ENCODE data around the gene MT1A. TPM values are rescaled to one million over a fixed set of nuclear protein-coding genes. Genes with fewer than 3 reads are reported as not detected.

MT1A gene
- total and polyA plus RNA-seq, 2 of the 8 experiments (the other 6 are each of a cell fraction or from before 2014, with no cell fraction given), result not detected

GRCh38 chr16:56611281-56611833 is 27.1 kb upstream of the MT1A start:
- Histone ChIP-seq H3K4me3 (ENCODE audit: extremely low read depth in 1 of 4, insufficient read depth in 2 of 4, low read depth in 3 of 4, low read length in 4 of 4) (no peak overlapping the region), H2AK5ac (ENCODE audit: low read depth, low read length) (no peak overlapping the region), H3K27ac (ENCODE audit: low read depth, low read length) (no peak overlapping the region), H3K56ac (replicated peaks; ENCODE audit: insufficient read length, low read depth, low read length) (no peak overlapping the region), H3K27me3 (replicated peaks in 1 of 4; ENCODE audit: control insufficient read depth in 3 of 4, extremely low read depth in 1 of 4, insufficient read depth in 3 of 4, low read length in 3 of 4) (peaks cover 27 to 75% (median 67%) of the 10 kb centered on the region in 4 experiments), H3K14ac (ENCODE audit: insufficient read length) (no peak overlapping the region), H4K20me1 (replicated peaks in 1 of 2; ENCODE audit: control insufficient read depth in 1 of 2, insufficient read depth in 2 of 2, low read length in 2 of 2) (peaks cover 0 to 2% of the 10 kb centered on the region in 2 experiments), H4K91ac (replicated peaks; ENCODE audit: insufficient read length, low read length) (no peak overlapping the region), H3K4ac (replicated peaks; ENCODE audit: insufficient read length, low read depth, low read length) (no peak overlapping the region), H2BK15ac (ENCODE audit: low read length) (0 out of 2 replicates have a peak overlapping the region, but pooled peaks have one; percentile 9), H2BK20ac (ENCODE audit: low read length) (no peak overlapping the region), H3K9me3 (ENCODE audit: insufficient read depth in 2 of 2, low read depth in 1 of 2, low read length in 1 of 2) (no peaks in the 10 kb centered on the region), H3K79me1 (ENCODE audit: low read depth, low read length) (no peaks in the 10 kb centered on the region), H2BK120ac (replicated peaks; ENCODE audit: low read depth, low read length) (no peak overlapping the region), H3K4me1 (replicated peaks in 1 of 4; ENCODE audit: control insufficient read depth in 3 of 4, insufficient read depth in 4 of 4, low read length in 3 of 4) (peaks cover 7 to 21% (median 10%) of the 10 kb centered on the region in 4 experiments), H3K18ac (ENCODE audit: extremely low read depth, low read length) (no peak overlapping the region), H2BK5ac (ENCODE audit: low read depth, low read length) (no peak overlapping the region), H2AFZ (ENCODE audit: low read length) (no peak overlapping the region), H4K8ac (ENCODE audit: extremely low read depth, insufficient read depth, low read length) (peak overlapping the region; percentile 35; the same call in 1 of the 2 replicates), H3K4me2 (ENCODE audit: insufficient read depth in 1 of 2, low read depth in 2 of 2, low read length in 2 of 2) (no peak overlapping the region; a peak in 1 of 4 replicates), H3K9ac (replicated peaks in 1 of 4; ENCODE audit: extremely low read depth in 1 of 4, low read depth in 3 of 4, low read length in 3 of 4) (no peak overlapping the region), H2BK12ac (ENCODE audit: low read depth, low read length) (peak overlapping the region; percentile 63; the same call in 1 of the 2 replicates), H3K23ac (ENCODE audit: insufficient read length) (no peak overlapping the region), H4K5ac (ENCODE audit: insufficient read length, low read depth, low read length) (no peak overlapping the region), H3K79me2 (ENCODE audit: control insufficient read depth in 1 of 2, insufficient read depth in 2 of 2, low read length in 2 of 2) (no peaks in the 10 kb centered on the region), H3K23me2 (ENCODE audit: low read depth, low read length) (peaks cover 11% of the 10 kb centered on the region; the same call in 1 of the 2 replicates), H3K36me3 (ENCODE audit: control insufficient read depth in 2 of 4, insufficient read depth in 4 of 4, low read length in 3 of 4) (no peaks in the 10 kb centered on the region)
- TF ChIP-seq KDM5A (IDR thresholded peaks at IDR 0.05; ENCODE audit: low read length) (no peak), KDM4A (IDR thresholded peaks at IDR 0.05; ENCODE audit: low read depth, low read length, severe bottlenecking) (no peak)
- no peak for FAIRE-seq
- 84% methylated on average over 2 of the region's 2 CpGs; no CpG with 5 or more reads in 1 of the 2 experiments for WGBS, 2 experiments (ENCODE audit: extremely low coverage in 1 of 2, insufficient coverage in 1 of 2, insufficient read length in 1 of 2, insufficient replicate concordance in 2 of 2, low coverage in 1 of 2, low lambda C conversion rate in 2 of 2, missing lambda C conversion rate in 1 of 2)
- ChIA-PET POLR2A (ENCODE audit: partially characterized antibody) (interaction anchor here (1.3 to 8.0 kb wide), 3 partner anchors 14 to 66 kb away, joined by 4 to 66 read pairs (median 5); partner anchors contain the start of gene MT1E), CTCF (ENCODE audit: partially characterized antibody) (interaction anchor here (1.0 to 2.1 kb wide), 5 partner anchors 10 to 91 kb away, joined by 3 to 12 read pairs (median 3); no protein-coding TSS in a partner anchor)
- DNase-seq (ENCODE audit: low read depth in 1 of 2, low spot score in 2 of 2), result no peak

All from H1 (cell line).